HL-60 (cell line): ENCODE measurements around the gene C11orf54.
A peak's percentile ranks its signal among the peaks of the same experiment; 100 is the strongest.

ENCODE experiments used
- DNase-seq, 2 experiments: peaks; one replicate each; pipeline ENCODE4 v3.0.0-alpha.2; 2010 to 2020; ENCODE audit warnings: low read depth in 1 of 2, low spot score in 1 of 2
- H3K27ac ChIP-seq: fragments of 250-450 bp; sonication (Bioruptor Pico); replicated peaks from 2 replicates; pipeline ENCODE4 v1.5.1; 2020; ENCODE audit warnings: mild to moderate bottlenecking, moderate library complexity
- H3K27me3 ChIP-seq: fragments of 250-450 bp; sonication (Bioruptor Pico); 2 replicates; pipeline ENCODE4 v1.5.1; 2021; ENCODE audit warnings: mild to moderate bottlenecking, moderate library complexity; ENCODE audit not compliant: insufficient read depth, poor library complexity, severe bottlenecking
- H3K4me3 ChIP-seq: replicated peaks from 2 replicates; pipeline ENCODE4 v1.5.1; 2011; ENCODE audit warnings: mild to moderate bottlenecking, control low read depth, low read length; ENCODE audit not compliant: insufficient read depth
- GABPA ChIP-seq: IDR thresholded peaks from 2 replicates; pipeline ENCODE4 v1.6.1; 2012; ENCODE audit warnings: low read depth
- POLR2AphosphoS5 ChIP-seq: IDR thresholded peaks from 2 replicates; pipeline ENCODE4 v1.6.1; 2012; ENCODE audit warnings: low read depth
- REST ChIP-seq: IDR thresholded peaks from 2 replicates; pipeline ENCODE4 v1.6.1; 2012; ENCODE audit warnings: low read depth; ENCODE audit not compliant: insufficient replicate concordance
- SPI1 ChIP-seq: IDR thresholded peaks from 2 replicates; pipeline ENCODE4 v1.6.1; 2012; ENCODE audit warnings: low read depth, mild to moderate bottlenecking, borderline replicate concordance
- microRNA-seq: library from miRNA; unstranded; fragments of <30 nt; microRNA quantifications from one replicate; pipeline ENCODE4, GENCODE V29; 2018
- TF ChIP-seq, protein P1 (sequence below): IDR thresholded peaks from one replicate; pipeline ENCODE4 v1.5.1; 2011; ENCODE audit warnings: low read length, control low read depth, inconsistent platforms; ENCODE audit not compliant: insufficient read depth

The C11orf54 gene

GRCh38 chr11:93807980-93808379 lies 66.5 kb downstream of the C11orf54 start:
- Histone ChIP-seq H3K27ac (no peak overlapping the region), H3K27me3 (no peaks in the 10 kb centered on the region), H3K4me3 (no peak overlapping the region)
- TF ChIP-seq, protein P1, sequence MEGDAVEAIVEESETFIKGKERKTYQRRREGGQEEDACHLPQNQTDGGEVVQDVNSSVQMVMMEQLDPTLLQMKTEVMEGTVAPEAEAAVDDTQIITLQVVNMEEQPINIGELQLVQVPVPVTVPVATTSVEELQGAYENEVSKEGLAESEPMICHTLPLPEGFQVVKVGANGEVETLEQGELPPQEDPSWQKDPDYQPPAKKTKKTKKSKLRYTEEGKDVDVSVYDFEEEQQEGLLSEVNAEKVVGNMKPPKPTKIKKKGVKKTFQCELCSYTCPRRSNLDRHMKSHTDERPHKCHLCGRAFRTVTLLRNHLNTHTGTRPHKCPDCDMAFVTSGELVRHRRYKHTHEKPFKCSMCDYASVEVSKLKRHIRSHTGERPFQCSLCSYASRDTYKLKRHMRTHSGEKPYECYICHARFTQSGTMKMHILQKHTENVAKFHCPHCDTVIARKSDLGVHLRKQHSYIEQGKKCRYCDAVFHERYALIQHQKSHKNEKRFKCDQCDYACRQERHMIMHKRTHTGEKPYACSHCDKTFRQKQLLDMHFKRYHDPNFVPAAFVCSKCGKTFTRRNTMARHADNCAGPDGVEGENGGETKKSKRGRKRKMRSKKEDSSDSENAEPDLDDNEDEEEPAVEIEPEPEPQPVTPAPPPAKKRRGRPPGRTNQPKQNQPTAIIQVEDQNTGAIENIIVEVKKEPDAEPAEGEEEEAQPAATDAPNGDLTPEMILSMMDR, result no peak
- TF ChIP-seq GABPA (no peak), POLR2AphosphoS5 (no peak), REST (no peak)
- no peak for DNase-seq

DNA sequence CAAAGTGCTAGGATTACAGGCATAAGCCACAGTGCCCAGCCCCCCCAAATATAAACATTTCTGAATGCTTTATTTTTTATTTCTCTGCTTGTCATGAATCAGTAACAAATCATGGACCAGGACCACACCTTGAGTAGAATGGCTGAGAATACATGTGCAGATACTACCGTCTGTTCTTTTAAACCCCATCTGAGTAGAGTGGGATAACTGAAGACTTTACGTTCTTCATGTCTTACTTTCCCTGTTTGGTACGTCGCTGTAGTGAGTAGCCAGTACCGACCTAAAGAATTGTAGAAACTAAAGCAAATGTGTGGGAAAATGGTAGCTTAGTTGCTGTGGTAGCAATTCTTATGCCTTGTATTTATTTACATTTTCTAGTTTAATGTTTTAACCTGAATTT lies 72.5 kb downstream of the C11orf54 start:
- Histone ChIP-seq H3K4me3 (no peak overlapping the region), H3K27me3 (no peaks in the 10 kb centered on the region), H3K27ac (no peak overlapping the region)
- DNase-seq, result no peak
- TF ChIP-seq REST (no peak), GABPA (no peak), POLR2AphosphoS5 (no peak), SPI1 (no peak)
- TF ChIP-seq, protein P1, result no peak

Small RNA genes within 50 kb of the gene (microRNA-seq; reads per million reads assigned to microRNA genes)
- gene MIR1304, result 59.7 reads per million, percentile 63 among the genes with 10 or more reads in this experiment
